Adrenal gland (tissue), 5 donors: ENCODE data around the gene MDFI.

ENCODE experiments used
- CTCF ChIP-seq, 6 experiments: fragments of 450-650 bp in 4 of 6; fragments of 200-600 bp in 2 of 6; sonication (generic) in 1 of 6; IDR thresholded peaks; 1 replicate in 5 of 6; 2 replicates in 1 of 6; pipeline versions ENCODE4 v1.5.1 to v1.8.0; 2016 to 2021; ENCODE audit warnings: antibody characterized with exemption in 6 of 6, mild to moderate bottlenecking in 2 of 6, moderate library complexity in 1 of 6
- POLR2A ChIP-seq, 2 donors: fragments of 450-650 bp; IDR thresholded peaks; one replicate each; pipeline ENCODE4 v1.6.1; 2017; ENCODE audit warnings: antibody characterized with exemption in 2 of 2, mild to moderate bottlenecking in 2 of 2, moderate library complexity in 1 of 2
- donor health status: DM: no; HTN: no; CAD: no.

- TF ChIP-seq POLR2A (IDR thresholded peaks at IDR 0.05): peak in 1 of 2 donors; percentile 24
- peak; percentile 67 to 91 (median 86) for TF ChIP-seq CTCF (IDR thresholded peaks at IDR 0.05)
These were observed 45.4 kb downstream of the MDFI start for GRCh38 chr6:41683523-41684310.
